Raji (cell line): ENCODE results near the gene CNTN1.

ENCODE experiments used
- POLR2A ChIP-seq: IDR thresholded peaks from 2 replicates; pipeline ENCODE4 v1.6.1; 2011; ENCODE audit warnings: low read depth, low read length, control low read depth; ENCODE audit not compliant: insufficient read depth

The CNTN1 gene

DNA sequence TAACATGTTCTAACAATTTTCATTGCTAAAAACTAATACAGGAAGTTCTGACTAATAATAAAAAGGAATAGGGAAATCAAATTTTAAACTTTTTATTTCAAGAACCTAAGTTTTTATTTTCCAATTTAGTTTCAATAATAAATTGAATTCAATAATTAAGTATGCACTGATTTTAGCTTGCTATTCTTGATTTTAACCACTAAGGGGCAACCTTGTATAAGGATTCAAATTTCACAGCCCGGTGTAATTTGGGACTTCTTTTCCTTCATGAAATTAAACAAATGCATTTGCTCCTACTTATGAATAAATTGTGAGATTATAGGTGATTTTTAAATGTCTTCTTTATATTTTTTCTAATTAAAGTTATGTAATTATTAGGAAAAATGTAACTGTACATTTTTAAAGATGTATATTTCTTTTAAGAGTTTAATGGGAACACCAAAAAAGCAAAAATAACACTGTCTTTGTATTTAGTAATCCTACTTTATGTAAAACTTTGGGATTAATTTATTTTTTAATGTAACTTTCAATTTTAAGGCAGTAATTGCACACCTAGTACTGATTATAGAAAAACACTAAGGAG is 254.5 kb downstream of the CNTN1 start:
- TF ChIP-seq POLR2A: no peak

DNA sequence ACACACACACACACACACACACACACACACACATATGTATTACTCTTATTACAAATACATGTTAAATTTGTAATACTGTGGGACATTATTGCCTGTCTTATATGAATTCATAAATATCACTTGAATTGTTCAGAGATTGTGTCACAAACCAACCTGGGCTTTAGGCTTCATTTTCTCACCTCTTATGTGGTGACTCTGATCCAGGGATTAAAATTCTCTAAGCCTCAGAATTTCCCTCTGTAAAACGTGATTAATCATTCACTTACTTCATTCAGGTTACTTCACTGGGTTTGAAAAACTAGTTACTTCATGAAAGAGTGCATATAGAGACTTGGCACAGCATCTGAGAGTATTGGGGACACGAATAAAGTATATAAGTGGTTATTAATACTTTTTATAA is 255.6 kb downstream of the CNTN1 start:
- TF ChIP-seq POLR2A: no peak

DNA sequence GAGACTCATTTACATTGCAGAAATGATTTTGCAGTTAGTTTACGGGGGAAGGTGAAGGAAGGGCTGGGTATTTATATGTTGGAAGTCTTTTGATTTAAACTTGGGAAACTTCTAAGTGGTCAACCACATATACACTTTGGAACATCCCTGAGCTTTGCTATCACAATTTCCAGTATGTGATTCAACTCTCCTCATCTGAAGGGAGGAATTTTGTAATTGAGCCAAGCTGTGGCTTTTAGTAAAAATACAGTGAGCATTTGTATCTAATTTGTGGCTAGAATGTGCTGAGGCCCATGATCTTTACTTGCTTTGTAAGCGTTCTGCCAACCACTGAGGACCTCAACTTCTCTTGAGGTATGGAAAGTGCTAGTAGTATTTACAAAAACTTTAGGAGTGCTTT is 260.8 kb downstream of the CNTN1 start:
- no peak for TF ChIP-seq POLR2A

GRCh38 chr12:40957417-40957816 is 265.2 kb downstream of the CNTN1 start:
- no peak for TF ChIP-seq POLR2A

GRCh38 chr12:40959041-40959440 is 266.8 kb downstream of the CNTN1 start:
- TF ChIP-seq POLR2A: no peak

DNA sequence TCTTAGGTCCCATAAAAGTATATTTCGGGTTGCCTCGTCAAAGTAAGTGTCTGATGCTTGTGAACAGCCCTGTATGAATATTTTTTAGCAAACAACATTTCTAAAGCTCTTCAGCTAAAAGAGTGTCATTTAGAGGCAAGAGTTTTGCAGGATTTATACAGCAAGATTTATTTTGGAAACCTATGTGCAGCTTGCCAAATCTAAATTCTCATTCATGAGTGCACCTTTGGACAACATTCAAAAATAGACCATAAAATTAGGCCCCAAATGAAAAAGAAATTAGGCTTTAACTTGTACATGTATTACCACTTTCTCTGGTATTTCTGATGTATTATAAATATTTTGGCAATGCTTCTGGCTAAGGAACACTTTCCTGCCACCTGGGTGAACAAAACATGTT is 271.5 kb downstream of the CNTN1 start:
- no peak for TF ChIP-seq POLR2A

DNA sequence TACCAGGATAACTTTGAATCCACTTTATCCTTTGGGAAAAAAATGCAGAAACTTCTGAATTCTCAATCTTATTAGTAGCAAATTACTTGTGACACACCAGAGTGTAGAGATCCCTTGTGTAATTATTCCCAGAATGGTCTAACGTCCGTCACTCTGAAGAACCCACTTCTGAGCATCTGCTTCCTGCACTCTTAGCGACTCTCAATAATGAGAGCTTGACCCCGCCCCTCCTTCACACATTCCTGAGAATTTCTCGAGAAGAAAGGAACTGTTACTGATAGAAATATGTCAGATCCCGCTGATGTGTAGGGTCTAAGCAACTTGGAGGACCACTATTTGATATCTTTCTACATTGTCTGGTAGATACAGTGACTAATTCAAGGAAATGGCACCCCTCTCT is 277.6 kb downstream of the CNTN1 start:
- no peak for TF ChIP-seq POLR2A

GRCh38 chr12:40970320-40970907 is 278.2 kb downstream of the CNTN1 start:
- no peak for TF ChIP-seq POLR2A

- TF ChIP-seq POLR2A: no peak
Observed at GRCh38 chr12:40971911-40972310, 279.7 kb downstream of the CNTN1 start.

DNA sequence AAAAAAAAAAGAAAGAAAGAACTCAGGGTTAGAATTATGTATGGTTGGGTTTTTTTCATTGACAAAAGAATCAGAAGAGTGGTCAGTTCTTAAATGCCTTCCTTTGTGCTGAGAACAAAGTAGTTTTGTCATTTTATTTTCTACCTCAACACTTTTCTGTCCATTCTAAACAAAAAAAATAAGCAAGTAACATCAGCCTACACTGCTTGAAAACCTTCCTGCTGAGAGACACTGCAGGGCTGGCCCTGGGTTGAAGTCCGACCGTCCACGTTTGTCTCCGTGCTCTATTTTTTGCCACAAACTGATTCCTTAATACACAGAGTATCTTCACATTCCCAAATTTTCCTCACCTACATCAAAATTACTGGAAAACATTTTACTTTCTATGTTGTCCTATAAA is 284.3 kb downstream of the CNTN1 start:
- no peak for TF ChIP-seq POLR2A

DNA sequence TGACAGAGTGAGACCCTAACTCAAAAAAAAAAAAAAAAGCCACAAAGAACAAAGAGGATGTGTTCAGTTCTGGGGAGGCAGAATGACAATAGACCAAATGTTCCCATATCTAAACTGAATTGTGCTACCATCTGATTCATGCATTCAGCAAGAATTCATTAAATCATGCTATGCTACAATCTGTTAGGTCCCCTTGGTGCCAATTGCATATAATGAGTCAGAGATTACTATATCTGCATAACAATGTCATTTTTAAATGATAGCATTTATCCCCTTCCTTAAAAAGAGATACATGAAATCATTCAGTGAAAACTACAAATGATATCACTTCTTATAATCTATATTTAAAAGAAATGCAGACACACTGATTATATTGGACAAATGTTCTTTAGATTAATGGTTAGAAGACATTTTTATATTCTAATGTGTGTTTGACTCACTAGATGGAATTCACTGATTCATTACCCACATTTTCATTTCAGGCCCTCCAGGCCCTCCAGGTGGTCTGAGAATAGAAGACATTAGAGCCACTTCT is 288.3 kb downstream of the CNTN1 start:
- TF ChIP-seq POLR2A: no peak

DNA sequence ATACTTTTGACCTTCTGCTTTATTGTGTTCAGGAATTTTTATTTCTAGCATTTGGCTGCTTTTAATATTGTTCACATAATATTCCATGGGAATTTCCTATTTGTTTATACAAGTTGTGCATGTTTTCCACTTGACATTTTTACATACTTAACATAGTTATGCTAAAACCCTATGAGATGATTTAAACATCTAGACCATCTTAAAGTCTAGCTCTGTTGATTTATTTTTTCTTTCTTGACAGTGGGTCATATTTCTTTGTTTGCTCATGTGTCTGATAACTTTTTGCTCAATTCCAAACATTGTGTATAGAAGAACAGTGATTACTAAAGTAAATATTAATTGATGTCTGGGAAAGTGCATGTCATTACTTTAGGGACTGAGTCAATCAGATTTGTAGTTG is 293.8 kb downstream of the CNTN1 start:
- TF ChIP-seq POLR2A: no peak

DNA sequence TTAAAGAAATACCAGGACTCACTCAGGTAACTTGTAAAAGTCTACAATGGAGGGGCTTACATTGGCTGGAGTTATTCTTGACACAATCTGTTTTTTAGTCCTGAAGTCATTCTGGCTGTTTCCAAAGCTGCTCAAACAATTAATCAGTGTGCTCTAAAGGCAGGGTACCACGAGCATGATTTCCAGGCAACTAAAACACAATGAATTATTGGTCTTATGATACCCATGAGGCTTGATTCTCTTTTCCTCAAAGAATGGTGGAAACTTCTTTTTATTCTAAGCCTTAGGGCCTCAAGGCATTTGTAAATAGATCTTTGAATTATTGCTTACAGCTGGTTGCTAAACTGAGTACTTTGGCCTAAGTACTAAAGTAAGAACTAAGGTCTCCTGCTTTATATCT is 296.1 kb downstream of the CNTN1 start:
- no peak for TF ChIP-seq POLR2A

GRCh38 chr12:40988824-40989223 is 296.6 kb downstream of the CNTN1 start:
- no peak for TF ChIP-seq POLR2A

DNA sequence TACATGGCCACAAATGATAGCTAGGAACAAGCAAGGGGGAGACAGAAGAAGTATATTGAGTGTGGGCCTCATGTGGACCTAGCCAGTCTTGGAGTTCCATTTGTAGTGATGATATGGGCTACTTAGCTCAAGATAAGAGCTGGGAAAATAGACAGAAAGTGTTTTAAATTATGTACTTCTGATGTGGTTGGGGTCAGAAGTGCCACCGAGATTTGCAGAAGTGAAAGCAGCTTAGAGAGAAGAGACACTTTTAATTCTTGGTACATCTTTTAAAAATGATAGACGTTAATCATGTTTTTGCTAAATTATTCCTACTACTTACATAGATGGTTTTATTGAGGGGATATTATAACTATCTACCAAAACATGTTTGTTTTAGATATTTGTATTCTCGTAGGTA is 297.5 kb downstream of the CNTN1 start:
- no peak for TF ChIP-seq POLR2A

- no peak for TF ChIP-seq POLR2A
Observed at GRCh38 chr12:40992158-40992557, 299.9 kb downstream of the CNTN1 start.

DNA sequence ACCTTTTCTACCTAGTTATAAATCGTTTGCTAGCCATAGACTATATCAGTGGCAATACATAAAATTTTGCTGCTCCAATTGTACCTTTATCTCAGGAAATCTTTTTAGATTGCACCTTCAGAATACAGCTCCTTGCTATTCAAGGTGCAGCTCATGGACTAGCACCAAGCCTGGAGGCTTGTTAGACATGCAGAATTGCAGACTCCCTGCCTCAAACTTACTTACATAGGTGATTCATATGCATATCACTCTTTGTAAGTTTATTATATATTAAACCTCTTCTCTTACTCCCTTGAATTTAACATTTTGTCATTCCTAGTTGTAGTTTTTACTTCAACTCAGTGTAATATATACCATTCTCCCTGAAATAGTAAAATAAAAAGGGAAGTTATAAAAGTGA is 300.4 kb downstream of the CNTN1 start:
- no peak for TF ChIP-seq POLR2A
